ENCODE results near the gene CTSA.

CTSA gene

GRCh38 chr20:45890985-45891983, at the start of gene CTSA, which contains the start of gene NEURL2:
Gene CTSA (plus strand): TSS chr20:45891335. CDS start chr20:45891569, 234 bp downstream.
Gene NEURL2 (minus strand): TSS chr20:45891208. CDS start chr20:45890991, 217 bp downstream.
- peak within 1 kb of the TSS; percentile 69 for H3K4me3 ChIP-seq (replicated peaks; ENCODE audit: low read depth, low read length)
- peak; percentile 95 for DNase-seq (ENCODE audit: low read depth)
- no peak for TF ChIP-seq CTCF (IDR thresholded peaks at IDR 0.05; ENCODE audit: low read length, missing control alignments)

- H3K4me3 ChIP-seq (replicated peaks; ENCODE audit: low read depth, low read length), result no peak overlapping the region
- no peak for DNase-seq (ENCODE audit: low read depth)
- TF ChIP-seq CTCF (IDR thresholded peaks at IDR 0.05; ENCODE audit: low read length, missing control alignments), result no peak
These were observed 49.6 kb upstream of the CTSA start for GRCh38 chr20:45841407-45842129.

DNA sequence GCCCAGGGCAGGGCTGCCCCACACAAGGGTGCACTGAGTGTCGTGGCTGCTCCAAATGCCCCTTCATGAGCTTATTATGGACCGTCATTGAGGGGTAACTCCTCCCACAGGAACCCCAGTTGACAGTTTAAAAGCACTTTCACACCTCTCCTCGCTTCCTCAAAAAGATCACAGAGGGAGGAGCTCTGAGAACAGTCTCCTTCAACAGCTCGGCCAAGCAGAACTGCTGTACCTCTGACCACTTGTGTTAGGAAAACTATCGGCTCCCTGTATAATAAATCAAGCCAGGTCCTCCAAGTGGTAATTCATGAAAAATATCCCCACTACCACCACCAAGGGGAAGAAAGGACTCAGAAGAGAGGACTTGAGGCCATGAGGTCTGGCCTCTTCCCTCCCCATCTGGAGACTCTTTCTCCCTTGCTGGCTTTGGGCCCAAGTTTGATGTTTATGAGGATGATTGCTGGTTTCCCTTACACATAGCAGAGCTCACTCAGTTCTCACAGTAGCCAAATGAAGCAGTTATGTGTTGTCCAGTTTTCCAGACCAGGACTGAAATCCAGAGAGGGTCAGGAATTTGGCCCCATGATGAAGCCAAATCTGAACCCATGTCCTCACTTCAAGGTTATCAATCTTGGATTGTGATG, 48.8 kb upstream of the CTSA start:
- peak; percentile 31 for DNase-seq (ENCODE audit: low read depth)
- no peak overlapping the region for H3K4me3 ChIP-seq (replicated peaks; ENCODE audit: low read depth, low read length)
- TF ChIP-seq CTCF (IDR thresholded peaks at IDR 0.05; ENCODE audit: low read length, missing control alignments), result no peak

GRCh38 chr20:45843506-45843905, 47.6 kb upstream of the CTSA start:
- no peak for DNase-seq (ENCODE audit: low read depth)
- no peak for TF ChIP-seq CTCF (IDR thresholded peaks at IDR 0.05; ENCODE audit: low read length, missing control alignments)
- H3K4me3 ChIP-seq (replicated peaks; ENCODE audit: low read depth, low read length), result no peak overlapping the region

DNA sequence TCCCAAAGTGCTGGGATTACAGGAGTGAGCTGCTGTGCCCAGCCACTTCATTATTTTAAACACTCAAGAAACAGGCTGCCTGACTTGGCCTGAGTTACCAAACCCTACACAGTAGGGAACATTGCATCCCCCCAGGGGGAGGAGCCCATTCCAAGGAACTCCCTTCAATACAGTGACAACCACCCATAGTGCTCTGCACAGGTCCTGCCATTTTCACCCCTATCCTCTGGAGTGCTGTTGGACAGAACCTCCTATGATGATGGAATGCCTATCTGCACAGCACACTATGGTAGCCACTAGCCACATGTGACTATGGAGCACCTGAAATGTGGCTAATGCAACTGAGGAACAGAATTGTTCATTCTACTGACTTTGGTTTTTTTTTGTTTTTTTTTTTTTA, 45.7 kb upstream of the CTSA start:
- no peak for TF ChIP-seq CTCF (IDR thresholded peaks at IDR 0.05; ENCODE audit: low read length, missing control alignments)
- DNase-seq (ENCODE audit: low read depth), result no peak

DNA sequence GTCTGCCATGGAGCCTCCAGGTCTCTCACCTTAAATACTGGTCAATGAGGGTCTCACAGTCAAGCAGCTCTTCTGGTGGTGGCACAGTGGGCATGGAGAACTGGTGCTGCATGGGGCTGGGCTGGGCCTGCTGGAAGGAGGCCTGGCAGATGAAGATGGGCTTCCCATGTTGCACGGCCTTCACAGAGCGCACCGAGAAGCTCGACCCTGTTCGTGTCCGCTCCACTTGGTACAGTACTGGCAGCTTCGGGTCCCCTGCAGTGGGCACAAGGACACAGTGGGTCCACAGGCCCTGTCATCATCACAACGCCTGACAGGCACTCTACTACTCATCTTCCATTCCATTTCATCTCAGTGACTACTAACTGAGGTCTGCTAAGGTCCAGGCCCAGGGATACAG, 42.7 kb upstream of the CTSA start:
- no peak overlapping the region for H3K4me3 ChIP-seq (replicated peaks; ENCODE audit: low read depth, low read length)
- DNase-seq (ENCODE audit: low read depth), result no peak
- no peak for TF ChIP-seq CTCF (IDR thresholded peaks at IDR 0.05; ENCODE audit: low read length, missing control alignments)

More for the DNA sequence above, 45.7 kb upstream of the CTSA start:
- H3K4me3 ChIP-seq (replicated peaks; ENCODE audit: low read depth, low read length), result no peak overlapping the region
